ENCODE measurements around the gene TADA2A. TPM values are rescaled to one million over a fixed set of nuclear protein-coding genes. Genes with fewer than 3 reads are reported as not detected.
A peak's percentile ranks its signal among the peaks of the same experiment; 100 is the strongest.

The TADA2A gene
- total RNA-seq, 2 experiments from 2014 or later: 40.9 to 45.0 TPM

DNA sequence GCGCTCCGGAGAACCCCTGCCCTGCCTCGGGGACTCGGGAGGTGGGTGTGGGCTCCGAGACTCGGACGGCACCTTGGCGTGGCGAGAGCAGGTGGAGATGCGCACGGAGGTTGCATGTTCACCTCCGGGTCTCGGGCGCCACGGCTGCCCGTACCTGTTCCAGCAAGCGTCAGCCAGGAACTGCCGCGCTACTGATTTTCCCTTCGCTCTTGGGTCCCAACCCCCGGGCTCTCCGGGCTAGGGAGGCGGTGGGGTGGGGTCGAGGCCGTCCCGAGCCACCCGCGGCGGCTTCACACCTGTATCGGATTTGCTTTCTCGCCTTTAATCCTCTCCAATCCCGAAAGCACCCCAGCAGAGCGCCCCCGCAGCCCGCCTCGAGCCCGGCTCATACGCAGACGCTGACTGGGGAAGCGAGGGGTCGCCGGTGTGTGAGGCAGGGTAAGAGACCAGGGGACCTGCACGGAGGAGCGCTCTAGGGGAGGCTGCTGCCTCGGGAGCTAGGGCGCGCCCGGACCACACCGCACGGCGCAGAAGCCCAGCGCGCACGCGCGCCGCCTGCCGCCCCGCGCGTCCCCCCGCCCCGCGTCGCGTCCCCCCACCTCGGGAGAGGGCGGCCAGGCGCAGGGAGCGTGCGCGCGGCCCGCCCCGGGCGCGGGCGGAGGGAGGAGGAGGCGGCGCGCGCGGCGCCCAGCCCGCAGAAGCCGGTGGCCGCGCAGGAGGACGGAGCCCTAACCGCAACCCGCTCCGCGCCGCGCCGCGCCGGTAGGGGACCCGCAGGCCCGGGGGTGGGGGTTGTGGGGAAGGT, 82.7 kb downstream of the TADA2A start, which contains the start of gene DUSP14:
DUSP14 (plus strand) TSS at position 695 of the 805 bp plus-strand sequence. CDS start 22,382 bp downstream, outside the sequence.
- POLR2A ChIA-PET: no interaction called here
- CTCF ChIA-PET: no interaction called here
- H3K27ac Mint-ChIP-seq: peak within 1 kb of the TSS; percentile 91
- peak; percentile 78 for DNase-seq
- H3K27me3 Mint-ChIP-seq: no peaks in the 10 kb centered on the region
- H3K4me1 Mint-ChIP-seq: peaks cover 31% of the 10 kb centered on the region
- peak within 1 kb of the TSS; percentile 86 for H3K4me3 Mint-ChIP-seq
- H3K36me3 Mint-ChIP-seq (ENCODE audit: low read depth): peaks cover 2% of the 10 kb centered on the region
- H3K9me3 Mint-ChIP-seq: no peaks in the 10 kb centered on the region

DNA sequence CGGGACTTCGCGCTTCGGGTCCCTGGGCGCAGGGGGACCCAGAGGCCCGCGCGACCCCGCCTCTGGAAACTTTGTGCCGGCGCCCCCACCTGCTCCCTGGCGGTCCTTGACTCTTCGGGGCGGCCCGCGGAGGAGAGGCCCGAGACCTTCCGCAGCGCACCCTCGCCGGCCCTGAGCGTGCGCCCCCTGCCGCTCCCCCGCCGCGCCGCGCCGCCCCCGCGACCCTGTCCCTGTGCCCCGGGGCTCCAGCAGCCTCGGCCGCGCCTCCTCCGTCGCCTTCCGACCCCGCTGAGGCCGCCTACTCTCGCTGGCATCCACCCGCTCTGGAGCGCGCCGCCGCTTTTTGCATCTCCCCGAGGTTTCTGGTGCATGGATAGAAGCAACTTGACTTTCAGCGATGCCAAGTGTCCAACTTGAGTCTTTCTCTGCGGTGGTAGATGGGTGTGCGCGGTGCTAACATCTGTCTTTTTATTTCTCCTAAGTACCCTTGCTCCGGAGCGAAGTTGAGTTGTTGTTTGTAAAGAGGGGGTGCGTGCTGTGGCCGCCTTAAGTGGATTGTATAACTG, 83.4 kb downstream of the TADA2A start:
- peak; percentile 74 for DNase-seq
- peak overlapping the region; percentile 86 for H3K4me3 Mint-ChIP-seq
- ChIA-PET CTCF (interaction anchor here (1.2 kb wide), 1 partner anchor 117 kb away, joined by 3 read pairs; no protein-coding TSS in a partner anchor), POLR2A (no interaction called here)
- H3K27me3 Mint-ChIP-seq: no peaks in the 10 kb centered on the region
- H3K9me3 Mint-ChIP-seq: no peaks in the 10 kb centered on the region
- H3K36me3 Mint-ChIP-seq (ENCODE audit: low read depth): peaks cover 2% of the 10 kb centered on the region
- peaks cover 31% of the 10 kb centered on the region for H3K4me1 Mint-ChIP-seq
- peak overlapping the region; percentile 86 for H3K27ac Mint-ChIP-seq

DNA sequence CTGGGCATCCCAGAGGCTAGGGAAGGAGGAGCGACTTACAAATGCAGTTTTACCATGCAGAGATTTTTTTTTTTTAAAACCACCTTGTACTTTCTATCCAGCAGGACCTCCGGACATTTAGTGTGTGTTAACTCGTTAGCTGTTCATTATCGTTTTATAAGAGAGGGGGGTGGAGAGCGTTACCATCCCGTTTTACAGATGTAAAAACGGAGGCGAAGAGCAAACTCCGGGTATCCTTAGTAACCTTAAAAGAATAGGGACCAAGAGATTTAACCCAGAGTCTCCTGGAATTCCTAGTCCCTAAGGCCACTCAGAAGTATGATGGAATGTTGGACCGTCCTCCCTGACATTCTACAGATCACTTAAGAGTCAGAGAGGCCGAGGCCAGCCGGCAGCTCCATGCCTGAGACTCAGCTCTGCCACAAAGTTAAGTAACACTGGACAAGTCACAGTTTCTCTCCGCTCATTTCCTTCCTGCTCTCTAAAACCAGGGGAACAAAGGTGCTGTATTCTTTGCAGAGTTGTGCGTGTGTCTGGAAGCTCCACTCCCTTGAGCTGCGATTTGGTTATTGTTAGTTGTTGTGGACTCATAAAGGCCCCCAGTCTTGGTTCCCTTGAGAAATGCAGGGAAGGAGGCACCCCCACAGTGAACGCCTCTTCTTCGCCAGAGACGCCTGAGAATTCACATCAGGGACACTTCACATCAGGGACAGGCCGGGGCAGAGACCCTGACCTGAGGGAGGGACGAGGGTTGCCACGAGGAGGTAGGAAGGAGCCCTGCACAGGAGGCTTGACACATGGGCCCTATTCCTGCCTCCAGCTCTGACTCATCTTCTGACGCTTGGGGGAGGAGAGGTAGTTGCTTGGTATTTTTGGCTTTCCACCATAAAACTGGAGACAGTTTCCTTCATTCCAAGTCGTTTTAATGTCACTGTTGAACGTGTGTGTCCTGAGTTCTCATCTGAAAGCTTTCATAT, 84.2 kb downstream of the TADA2A start:
- Mint-ChIP-seq H3K4me1 (peaks cover 28% of the 10 kb centered on the region), H3K27me3 (no peaks in the 10 kb centered on the region), H3K27ac (peak overlapping the region; percentile 86), H3K4me3 (peak overlapping the region; percentile 86), H3K9me3 (no peaks in the 10 kb centered on the region), H3K36me3 (ENCODE audit: low read depth) (peaks cover 2% of the 10 kb centered on the region)
- ChIA-PET POLR2A (no interaction called here), CTCF (interaction anchor here (1.2 to 1.8 kb wide), 2 partner anchors 10 to 118 kb away, joined by 3 to 5 read pairs; no protein-coding TSS in a partner anchor)
- DNase-seq: no peak

DNA sequence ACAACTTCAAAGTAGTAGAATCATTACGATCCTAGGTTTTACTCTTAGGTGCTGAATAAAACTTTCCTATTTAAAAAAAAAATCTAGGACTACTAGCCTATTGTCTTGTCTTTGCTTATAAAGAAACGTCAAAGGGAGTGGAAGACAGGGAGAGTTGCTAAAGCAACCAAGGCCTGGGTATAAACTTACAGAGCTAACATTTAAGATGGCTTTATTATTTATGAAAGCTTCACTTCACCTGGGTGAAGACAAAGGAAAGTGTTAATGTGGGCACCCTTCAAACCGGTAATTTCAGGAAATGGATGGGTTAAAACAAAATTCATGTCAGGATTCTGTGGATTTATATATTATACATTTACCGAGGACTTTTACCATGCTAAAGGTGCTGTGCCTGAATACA, 85.5 kb downstream of the TADA2A start:
- CTCF ChIA-PET: interaction anchor here (1.8 kb wide), 1 partner anchor 12 kb away, joined by 5 read pairs; no protein-coding TSS in a partner anchor
- no peak overlapping the region for H3K4me3 Mint-ChIP-seq

GRCh38 chr17:37493249-37494027, 86.8 kb downstream of the TADA2A start:
- POLR2A ChIA-PET: no interaction called here

More for the DNA sequence above, 85.5 kb downstream of the TADA2A start:
- Mint-ChIP-seq H3K36me3 (ENCODE audit: low read depth) (peaks cover 2% of the 10 kb centered on the region), H3K27ac (no peak overlapping the region), H3K9me3 (no peaks in the 10 kb centered on the region), H3K27me3 (no peaks in the 10 kb centered on the region), H3K4me1 (peaks cover 28% of the 10 kb centered on the region)
- POLR2A ChIA-PET: no interaction called here
- DNase-seq: no peak

GRCh38 chr17:37494401-37494831, 87.7 kb downstream of the TADA2A start:
- DNase-seq: no peak
- Mint-ChIP-seq H3K36me3 (ENCODE audit: low read depth) (peaks cover 2% of the 10 kb centered on the region), H3K4me3 (no peak overlapping the region), H3K27me3 (no peaks in the 10 kb centered on the region), H3K27ac (no peak overlapping the region), H3K4me1 (peaks cover 17% of the 10 kb centered on the region), H3K9me3 (no peaks in the 10 kb centered on the region)
- ChIA-PET CTCF (interaction anchor here (1.4 kb wide), 1 partner anchor 11 kb away, joined by 5 read pairs; no protein-coding TSS in a partner anchor), POLR2A (no interaction called here)

More at GRCh38 chr17:37493249-37494027, 86.8 kb downstream of the TADA2A start:
- CTCF ChIA-PET: interaction anchor here (1.4 kb wide), 1 partner anchor 10 kb away, joined by 5 read pairs; no protein-coding TSS in a partner anchor
- H3K36me3 Mint-ChIP-seq (ENCODE audit: low read depth): peaks cover 2% of the 10 kb centered on the region
- no peaks in the 10 kb centered on the region for H3K27me3 Mint-ChIP-seq
- no peak overlapping the region for H3K4me3 Mint-ChIP-seq
- H3K27ac Mint-ChIP-seq: no peak overlapping the region
- DNase-seq: no peak
- no peaks in the 10 kb centered on the region for H3K9me3 Mint-ChIP-seq
- peaks cover 22% of the 10 kb centered on the region for H3K4me1 Mint-ChIP-seq

DNA sequence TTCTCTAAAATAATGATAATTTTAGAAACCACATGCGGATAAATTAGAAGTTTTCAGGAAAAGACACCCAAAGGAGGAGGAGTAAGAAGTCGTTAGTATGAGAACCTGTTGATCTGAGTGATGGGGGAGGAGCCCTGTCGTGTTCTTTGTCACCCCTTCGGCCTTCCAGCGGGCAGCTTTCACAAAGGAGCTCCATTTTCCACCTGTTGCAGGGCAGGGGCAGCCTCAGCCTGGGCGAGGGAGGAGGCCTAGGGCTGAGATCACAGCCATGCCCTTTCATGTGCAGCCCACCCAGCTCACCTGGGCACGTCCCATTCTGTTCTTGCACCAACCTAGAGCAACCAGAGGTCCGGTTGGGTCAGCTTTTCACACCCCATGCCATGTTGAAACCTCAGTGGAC, 88.3 kb downstream of the TADA2A start:
- H3K27me3 Mint-ChIP-seq: no peaks in the 10 kb centered on the region
- H3K4me3 Mint-ChIP-seq: no peak overlapping the region
- CTCF ChIA-PET: interaction anchor here (1.4 kb wide), 1 partner anchor 12 kb away, joined by 5 read pairs; no protein-coding TSS in a partner anchor
- peaks cover 17% of the 10 kb centered on the region for H3K4me1 Mint-ChIP-seq
- POLR2A ChIA-PET: interaction anchor here (0.7 kb wide), 1 partner anchor 58 kb away, joined by 3 read pairs; no protein-coding TSS in a partner anchor
- H3K9me3 Mint-ChIP-seq: no peaks in the 10 kb centered on the region
- H3K36me3 Mint-ChIP-seq (ENCODE audit: low read depth): peaks cover 2% of the 10 kb centered on the region
- H3K27ac Mint-ChIP-seq: no peak overlapping the region
- DNase-seq: no peak

DNA sequence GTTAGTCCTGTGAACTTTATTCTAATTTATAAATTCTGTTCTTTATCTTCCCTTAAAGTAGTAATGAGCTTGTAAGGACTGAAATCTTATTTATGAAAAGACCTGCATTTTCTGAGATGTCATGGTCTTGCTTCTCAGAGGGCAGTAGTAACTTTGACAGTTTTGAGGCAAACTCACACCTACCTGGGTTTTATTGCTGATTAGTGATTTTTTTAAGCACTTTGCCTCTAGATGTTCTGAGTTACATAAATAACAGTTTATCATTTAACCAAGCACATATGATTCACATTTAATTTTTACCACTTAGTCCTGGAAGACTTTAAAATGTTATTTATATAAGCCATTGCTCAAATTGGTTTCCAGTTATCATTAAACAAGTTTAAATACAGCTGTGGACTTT, 93.7 kb downstream of the TADA2A start:
- DNase-seq: no peak
- Mint-ChIP-seq H3K9me3 (no peaks in the 10 kb centered on the region), H3K4me3 (no peak overlapping the region), H3K36me3 (ENCODE audit: low read depth) (no peaks in the 10 kb centered on the region), H3K27me3 (no peaks in the 10 kb centered on the region), H3K4me1 (no peaks in the 10 kb centered on the region), H3K27ac (no peak overlapping the region)
- POLR2A ChIA-PET: no interaction called here
- CTCF ChIA-PET: interaction anchor here (0.8 to 1.0 kb wide), 2 partner anchors 14 to 127 kb away, joined by 3 to 4 read pairs; no protein-coding TSS in a partner anchor

- no peaks in the 10 kb centered on the region for H3K9me3 Mint-ChIP-seq
- ChIA-PET CTCF (interaction anchor here (0.6 to 0.7 kb wide), 2 partner anchors 133 to 201 kb away, joined by 3 read pairs; no protein-coding TSS in a partner anchor), POLR2A (no interaction called here)
- H3K4me1 Mint-ChIP-seq: peaks cover 7% of the 10 kb centered on the region
- H3K36me3 Mint-ChIP-seq (ENCODE audit: low read depth): no peaks in the 10 kb centered on the region
- no peaks in the 10 kb centered on the region for H3K27me3 Mint-ChIP-seq
- no peak for DNase-seq
- no peak overlapping the region for H3K27ac Mint-ChIP-seq
- H3K4me3 Mint-ChIP-seq: no peak overlapping the region
These were observed 95.6 kb downstream of the TADA2A start for GRCh38 chr17:37502009-37502936.

- DNase-seq: no peak
- Mint-ChIP-seq H3K4me1 (peaks cover 7% of the 10 kb centered on the region), H3K4me3 (no peak overlapping the region), H3K9me3 (no peaks in the 10 kb centered on the region), H3K27ac (no peak overlapping the region), H3K36me3 (ENCODE audit: low read depth) (no peaks in the 10 kb centered on the region), H3K27me3 (no peaks in the 10 kb centered on the region)
- ChIA-PET CTCF (no interaction called here), POLR2A (no interaction called here)
These were observed 96.5 kb downstream of the TADA2A start for GRCh38 chr17:37503148-37503547.

DNA sequence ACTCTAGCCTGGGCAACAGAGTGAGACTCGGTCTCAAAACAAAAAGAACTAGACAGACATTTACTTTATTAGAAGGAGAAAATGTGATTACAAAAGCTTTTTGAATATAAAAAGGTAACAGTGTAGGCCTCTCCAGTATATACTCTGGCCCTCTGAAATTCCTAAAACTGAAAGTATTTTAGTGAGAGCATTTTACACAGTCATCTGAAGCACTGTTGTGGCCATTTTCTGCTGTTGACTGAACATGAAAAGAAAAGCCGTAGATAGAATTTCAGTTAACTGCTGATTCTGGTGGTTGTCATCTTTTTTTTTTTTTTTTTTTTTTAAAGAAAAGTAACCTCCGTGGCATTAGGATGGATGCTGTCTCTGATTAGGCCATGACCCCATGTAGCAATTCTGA, 98.6 kb downstream of the TADA2A start:
- Mint-ChIP-seq H3K36me3 (ENCODE audit: low read depth) (no peaks in the 10 kb centered on the region), H3K9me3 (no peaks in the 10 kb centered on the region), H3K27ac (peak overlapping the region; percentile 41), H3K27me3 (no peaks in the 10 kb centered on the region), H3K4me3 (no peak overlapping the region), H3K4me1 (peaks cover 7% of the 10 kb centered on the region)
- ChIA-PET POLR2A (no interaction called here), CTCF (interaction anchor here (1.1 to 1.9 kb wide), 2 partner anchors 9 to 12 kb away, joined by 3 to 4 read pairs; no protein-coding TSS in a partner anchor)
- DNase-seq: no peak
